Measurements from ENCODE around the gene DAPK1.

DAPK1 gene

DNA sequence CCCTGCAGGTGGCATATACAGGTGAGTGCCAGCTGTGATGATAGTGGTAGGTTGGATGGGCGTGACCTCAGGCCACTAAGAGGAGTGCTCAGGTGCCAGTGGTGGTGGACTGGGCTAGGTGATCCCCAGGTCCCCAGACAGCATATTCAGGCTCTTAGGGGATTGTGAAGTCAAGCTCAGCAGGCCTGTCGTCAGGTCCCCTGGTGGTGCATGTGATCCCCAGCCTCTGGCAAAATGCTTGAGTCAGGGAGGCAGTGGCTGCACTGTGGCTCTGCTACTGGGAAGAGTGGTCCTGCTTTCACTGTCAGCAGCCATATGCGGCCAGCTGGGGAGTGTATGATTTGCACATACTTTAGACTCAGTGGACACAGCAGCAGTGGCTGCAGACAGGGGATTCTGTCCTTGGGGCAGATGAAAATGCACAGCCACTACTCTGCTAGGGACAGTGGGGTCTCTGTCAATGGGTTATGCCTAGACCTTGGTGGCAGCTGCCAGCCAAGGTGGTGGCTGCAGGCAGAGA, 196.6 kb downstream of the DAPK1 start:
- TF ChIP-seq, protein P1, sequence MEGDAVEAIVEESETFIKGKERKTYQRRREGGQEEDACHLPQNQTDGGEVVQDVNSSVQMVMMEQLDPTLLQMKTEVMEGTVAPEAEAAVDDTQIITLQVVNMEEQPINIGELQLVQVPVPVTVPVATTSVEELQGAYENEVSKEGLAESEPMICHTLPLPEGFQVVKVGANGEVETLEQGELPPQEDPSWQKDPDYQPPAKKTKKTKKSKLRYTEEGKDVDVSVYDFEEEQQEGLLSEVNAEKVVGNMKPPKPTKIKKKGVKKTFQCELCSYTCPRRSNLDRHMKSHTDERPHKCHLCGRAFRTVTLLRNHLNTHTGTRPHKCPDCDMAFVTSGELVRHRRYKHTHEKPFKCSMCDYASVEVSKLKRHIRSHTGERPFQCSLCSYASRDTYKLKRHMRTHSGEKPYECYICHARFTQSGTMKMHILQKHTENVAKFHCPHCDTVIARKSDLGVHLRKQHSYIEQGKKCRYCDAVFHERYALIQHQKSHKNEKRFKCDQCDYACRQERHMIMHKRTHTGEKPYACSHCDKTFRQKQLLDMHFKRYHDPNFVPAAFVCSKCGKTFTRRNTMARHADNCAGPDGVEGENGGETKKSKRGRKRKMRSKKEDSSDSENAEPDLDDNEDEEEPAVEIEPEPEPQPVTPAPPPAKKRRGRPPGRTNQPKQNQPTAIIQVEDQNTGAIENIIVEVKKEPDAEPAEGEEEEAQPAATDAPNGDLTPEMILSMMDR (IDR thresholded peaks at IDR 0.05) = no peak

DNA sequence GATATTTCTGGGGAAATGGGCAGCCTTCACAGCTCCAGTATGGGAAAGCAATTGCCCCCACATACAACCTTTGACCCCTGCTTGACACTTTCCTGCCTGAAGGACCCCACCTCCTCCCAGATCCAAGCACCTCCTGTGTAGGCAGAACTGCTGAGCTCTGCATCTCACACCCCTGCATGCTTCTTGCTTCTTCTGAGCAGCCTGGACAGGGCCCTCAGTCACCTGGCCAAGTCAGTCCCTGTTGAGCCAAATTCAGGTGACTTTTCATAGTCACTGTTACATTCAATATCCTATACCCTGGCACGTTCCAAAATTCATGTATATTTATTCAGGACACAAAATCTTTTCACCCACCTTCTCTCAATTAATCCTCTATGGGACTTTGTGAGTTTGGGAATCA, 197.9 kb downstream of the DAPK1 start:
- TF ChIP-seq, protein P1 (IDR thresholded peaks at IDR 0.05) = no peak

DNA sequence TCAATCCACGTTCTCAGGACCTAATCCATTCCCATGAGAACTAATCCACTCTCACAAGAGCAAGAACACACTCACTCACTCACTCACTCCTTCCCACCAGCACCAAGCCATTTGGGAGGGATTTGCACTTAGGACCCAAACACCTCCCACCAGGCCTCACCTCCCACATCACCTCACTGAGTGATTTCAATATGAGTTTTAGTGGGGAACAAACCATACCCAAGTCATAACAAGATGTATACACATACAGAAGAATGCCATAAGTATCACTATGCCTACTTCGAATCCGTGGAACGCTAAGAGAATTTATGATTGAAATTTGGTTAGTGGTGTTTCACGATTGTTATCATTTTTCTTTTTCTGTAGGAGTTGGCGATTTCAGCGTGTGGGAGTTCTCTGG, 199.0 kb downstream of the DAPK1 start:
- TF ChIP-seq, protein P1 (IDR thresholded peaks at IDR 0.05) = no peak

DNA sequence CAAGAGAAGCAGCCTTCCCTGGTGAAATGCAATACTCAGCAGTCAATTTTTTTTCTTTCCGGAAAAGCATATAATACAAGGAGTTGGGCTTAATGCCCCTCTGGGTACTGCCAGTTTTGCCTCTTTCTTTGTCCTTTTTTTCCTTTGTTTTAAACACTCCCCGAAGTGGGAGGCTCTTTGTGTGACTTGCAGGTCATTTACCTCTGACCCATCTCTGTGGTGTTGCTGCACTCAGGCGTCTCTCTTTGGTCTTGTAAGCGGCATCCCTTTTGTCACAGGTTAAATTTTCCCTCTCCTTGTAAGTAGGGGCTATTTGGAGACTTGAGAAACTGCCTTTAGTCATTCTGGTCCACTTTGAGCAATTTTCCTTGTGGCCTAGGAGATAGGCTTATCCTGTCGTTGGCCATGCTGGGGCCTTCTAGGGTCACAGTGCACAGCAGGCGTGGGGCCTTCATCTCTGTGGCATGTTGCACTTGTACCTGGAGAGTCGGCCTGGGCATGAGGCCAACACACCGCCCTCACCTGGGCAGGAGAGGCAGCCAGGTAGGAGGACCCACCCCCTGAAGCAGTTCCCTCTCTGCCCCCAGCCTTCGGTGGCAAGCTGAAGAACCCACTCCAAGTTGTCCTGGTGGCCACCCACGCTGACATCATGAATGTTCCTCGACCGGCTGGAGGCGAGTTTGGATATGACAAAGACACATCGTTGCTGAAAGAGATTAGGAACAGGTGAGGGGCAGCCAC, 200.6 kb downstream of the DAPK1 start:
- TF ChIP-seq, protein P1 (IDR thresholded peaks at IDR 0.05) = no peak

DNA sequence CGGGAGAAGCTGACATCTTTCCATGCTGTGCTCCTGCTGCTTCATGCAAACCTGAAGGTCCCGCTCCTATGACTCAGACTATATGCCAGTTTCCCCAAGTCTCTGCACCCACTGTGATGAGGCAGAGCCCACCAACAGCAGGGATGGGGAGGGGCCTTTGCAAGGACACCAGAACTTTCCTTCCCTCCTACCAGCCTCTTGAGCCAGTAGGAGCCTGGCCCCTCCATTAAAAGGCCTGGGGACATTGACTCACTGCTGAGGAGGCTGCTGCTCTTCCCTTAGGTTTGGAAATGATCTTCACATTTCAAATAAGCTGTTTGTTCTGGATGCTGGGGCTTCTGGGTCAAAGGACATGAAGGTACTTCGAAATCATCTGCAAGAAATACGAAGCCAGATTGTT, 202.2 kb downstream of the DAPK1 start:
- TF ChIP-seq, protein P1 (IDR thresholded peaks at IDR 0.05) = no peak

DNA sequence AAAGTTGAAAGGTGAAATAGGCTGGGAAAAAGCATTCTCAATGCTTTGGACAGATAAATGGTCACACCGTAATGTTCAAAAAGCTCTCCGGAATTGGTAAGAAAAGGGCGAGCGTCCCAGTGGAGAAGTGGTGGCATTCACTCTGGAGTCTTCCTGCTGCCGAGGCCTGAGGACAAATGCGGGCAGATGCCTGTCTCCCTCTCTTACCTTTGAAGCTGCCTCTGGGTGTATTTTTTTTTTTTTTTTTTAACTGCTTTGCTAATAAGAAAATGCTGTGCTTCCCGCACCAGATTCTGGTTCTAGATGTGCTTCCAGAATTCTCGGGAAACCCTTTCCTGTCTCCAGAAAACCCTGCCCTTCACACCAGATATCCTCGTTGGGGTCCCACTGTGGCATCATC, 203.8 kb downstream of the DAPK1 start:
- TF ChIP-seq, protein P1 (IDR thresholded peaks at IDR 0.05) = no peak

DNA sequence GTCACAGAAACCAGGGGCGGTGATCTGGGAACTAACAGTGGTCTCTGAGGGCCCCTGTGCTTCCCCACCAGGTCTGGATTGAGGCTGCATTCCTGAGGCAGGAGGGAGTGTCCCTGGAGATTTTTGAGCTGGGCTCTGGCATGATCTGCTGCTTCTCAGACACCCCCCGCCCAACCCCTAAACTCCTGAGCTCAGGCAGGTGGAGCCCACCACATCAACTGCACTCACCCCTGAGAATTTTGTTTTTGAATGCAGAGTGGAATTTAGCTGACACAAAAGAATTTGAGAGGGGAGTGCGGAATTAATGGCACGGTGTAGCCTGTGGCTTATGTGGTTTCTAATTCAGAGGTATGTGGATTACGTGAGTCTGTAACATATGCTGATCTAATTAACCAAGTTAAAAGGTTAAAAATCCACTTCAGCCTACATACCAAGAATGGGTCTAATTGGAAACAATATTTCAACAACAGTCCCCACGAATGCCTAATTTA, 204.3 kb downstream of the DAPK1 start:
- TF ChIP-seq, protein P1 (IDR thresholded peaks at IDR 0.05) = no peak

All from LNCAP (cell line).